Hepatocyte (in vitro differentiated cells): ENCODE measurements around the gene GORASP1. TPM values are rescaled to one million over a fixed set of nuclear protein-coding genes. Genes with fewer than 3 reads are reported as not detected.

Experiments
- DNase-seq: peaks from one replicate; pipeline ENCODE4 v3.0.0-alpha.2; 2016; ENCODE audit warnings: low spot score
- H2AFZ ChIP-seq: fragments of 200-600 bp; sonication (generic); 2 replicates; pipeline ENCODE4 v1.6.0; 2016; ENCODE audit warnings: antibody characterized with exemption, mild to moderate bottlenecking
- H3K27ac ChIP-seq: fragments of 200-600 bp; sonication (generic); 2 replicates; pipeline ENCODE4 v1.5.1; 2016; ENCODE audit warnings: mild to moderate bottlenecking
- H3K27me3 ChIP-seq: fragments of 200-600 bp; sonication (generic); 2 replicates; pipeline ENCODE4 v1.6.1; 2016
- H3K36me3 ChIP-seq: fragments of 200-600 bp; sonication (generic); replicated peaks from 2 replicates; pipeline ENCODE4 v1.5.1; 2016; ENCODE audit warnings: low read depth; ENCODE audit not compliant: insufficient read depth
- H3K4me1 ChIP-seq: fragments of 200-600 bp; sonication (generic); 2 replicates; pipeline ENCODE4 v1.5.1; 2016; ENCODE audit warnings: mild to moderate bottlenecking, moderate library complexity; ENCODE audit not compliant: insufficient read depth
- H3K4me2 ChIP-seq: fragments of 200-600 bp; sonication (generic); 2 replicates; pipeline ENCODE4 v1.6.0; 2016
- H3K4me3 ChIP-seq: fragments of 200-600 bp; sonication (generic); 2 replicates; pipeline ENCODE4 v1.5.1; 2016; ENCODE audit warnings: mild to moderate bottlenecking
- H3K79me2 ChIP-seq: fragments of 200-600 bp; sonication (generic); 2 replicates; pipeline ENCODE4 v1.6.0; 2017; ENCODE audit warnings: mild to moderate bottlenecking
- H3K9me2 ChIP-seq: fragments of 200-600 bp; sonication (generic); replicated peaks from 2 replicates; pipeline ENCODE4 v1.6.0; 2017; ENCODE audit warnings: mild to moderate bottlenecking; ENCODE audit not compliant: insufficient read depth
- H3K9me3 ChIP-seq: fragments of 200-600 bp; sonication (generic); 2 replicates; pipeline ENCODE4 v1.5.1; 2016; ENCODE audit warnings: low read depth, mild to moderate bottlenecking
- H4K20me1 ChIP-seq: fragments of 200-600 bp; sonication (generic); 2 replicates; pipeline ENCODE4 v1.6.0; 2016; ENCODE audit warnings: mild to moderate bottlenecking; ENCODE audit not compliant: insufficient read depth, poor library complexity, severe bottlenecking
- CTCF ChIP-seq: fragments of 200-600 bp; sonication (generic); IDR thresholded peaks from 2 replicates; pipeline ENCODE4 v1.5.1; 2016; ENCODE audit warnings: antibody characterized with exemption, mild to moderate bottlenecking; ENCODE audit not compliant: poor library complexity
- EZH2 ChIP-seq: fragments of 200-600 bp; sonication (generic); IDR thresholded peaks from 2 replicates; pipeline ENCODE4 v1.6.1; 2016; ENCODE audit warnings: antibody characterized with exemption, mild to moderate bottlenecking, borderline replicate concordance
- EZH2phosphoT487 ChIP-seq: fragments of 200-600 bp; sonication (generic); IDR thresholded peaks from one replicate; pipeline ENCODE4 v1.6.1; 2018; ENCODE audit warnings: antibody characterized with exemption, mild to moderate bottlenecking, low read depth, moderate library complexity; ENCODE audit not compliant: unreplicated experiment, severe bottlenecking
- WGBS: methylation state at CpG from one replicate; pipeline ENCODE4 v1.1.6; 2016; ENCODE audit warnings: low lambda C conversion rate; ENCODE audit errors: missing lambda C conversion rate; 5-methylcytosine and 5-hydroxymethylcytosine counted together
- microRNA-seq: library from miRNA; unstranded; fragments of <30 nt; microRNA quantifications from one replicate; pipeline ENCODE4, GENCODE V29; 2017
- polyA plus RNA-seq: library from polyadenylated mRNA; unstranded; fragments of >200 nt; fragmentation: Nextera tagmentation; extraction: Ambion mirVana; gene quantifications from 2 replicates; pipeline ENCODE4 v1.2.1, GENCODE V29; 2016
- total RNA-seq: library from RNA; depleted of rRNA; stranded (reverse); fragments of >200 nt; gene quantifications from 2 replicates; pipeline ENCODE4 v1.2.3, GENCODE V29; 2014

Gene GORASP1
- total and polyA plus RNA-seq, 2 experiments from 2014 or later: 48.6 to 49.0 TPM

- Histone ChIP-seq H3K9me3 (no peaks in the 10 kb centered on the region), H2AFZ (peak overlapping the region; percentile 60), H3K4me3 (peak overlapping the region; percentile 56), H3K79me2 (peaks cover 54% of the 10 kb centered on the region), H3K9me2 (no peaks in the 10 kb centered on the region), H3K27me3 (no peaks in the 10 kb centered on the region), H3K36me3 (no peaks in the 10 kb centered on the region), H3K4me2 (peak overlapping the region; percentile 86), H3K4me1 (peaks cover 6% of the 10 kb centered on the region), H3K27ac (peak overlapping the region; percentile 98), H4K20me1 (peaks cover 17% of the 10 kb centered on the region)
- DNase-seq: no peak
- under 1% methylated on average over 11 of the region's 11 CpGs for WGBS
- no peak for TF ChIP-seq CTCF
- TF ChIP-seq EZH2phosphoT487: no peak
- no peak for TF ChIP-seq EZH2
Observed at GRCh38 chr3:39052583-39052982, 54.8 kb downstream of the GORASP1 start.

GRCh38 chr3:39051649-39052561, 55.5 kb downstream of the GORASP1 start, which contains the start of the genes SCN11A and WDR48:
SCN11A (minus strand) TSS chr3:39051944; CDS start chr3:38950362, 101,582 bp downstream.
WDR48 (plus strand) TSS chr3:39052016; CDS start chr3:39052026, 10 bp downstream.
- Histone ChIP-seq H3K36me3 (no peaks in the 10 kb centered on the region), H3K27ac (peak within 1 kb of the TSS; percentile 98), H3K4me1 (peaks cover 6% of the 10 kb centered on the region), H3K4me3 (peak within 1 kb of the TSS; percentile 56), H3K4me2 (peak within 1 kb of the TSS; percentile 86), H4K20me1 (peaks cover 17% of the 10 kb centered on the region), H3K79me2 (peaks cover 47% of the 10 kb centered on the region), H3K9me3 (no peaks in the 10 kb centered on the region), H2AFZ (peak within 1 kb of the TSS; percentile 63), H3K27me3 (no peaks in the 10 kb centered on the region), H3K9me2 (no peaks in the 10 kb centered on the region)
- 2% methylated on average over 52 of the region's 68 CpGs for WGBS
- TF ChIP-seq EZH2 (no peak), EZH2phosphoT487 (no peak), CTCF (no peak)
- peak; percentile 96 for DNase-seq

GRCh38 chr3:39050029-39050428, 57.4 kb downstream of the GORASP1 start:
- Histone ChIP-seq H3K4me1 (peaks cover 6% of the 10 kb centered on the region), H3K9me2 (no peaks in the 10 kb centered on the region), H3K9me3 (no peaks in the 10 kb centered on the region), H3K4me3 (no peak overlapping the region), H3K36me3 (no peaks in the 10 kb centered on the region), H3K27ac (no peak overlapping the region), H2AFZ (no peak overlapping the region), H3K79me2 (peaks cover 28% of the 10 kb centered on the region), H3K4me2 (no peak overlapping the region), H4K20me1 (peaks cover 7% of the 10 kb centered on the region), H3K27me3 (no peaks in the 10 kb centered on the region)
- DNase-seq: peak; percentile 7
- TF ChIP-seq EZH2phosphoT487 (no peak), EZH2 (no peak), CTCF (no peak)

Small RNAs within 50 kb of the gene (microRNA-seq; reads per million reads assigned to microRNA genes)
- gene MIR6822: not detected

Other genes starting within 250 kb of the GORASP1 start
- gene SCN11A, start 55.7 kb downstream of the GORASP1 start, total RNA-seq: 3.7 and 3.9 TPM in 2 replicates
- gene SCN11A, start 55.7 kb downstream of the GORASP1 start, polyA plus RNA-seq: 0.86 and 1.9 TPM in 2 replicates
- gene WDR48, start 55.6 kb downstream of the GORASP1 start, total RNA-seq: 34.7 and 37.0 TPM in 2 replicates
- gene WDR48, start 55.6 kb downstream of the GORASP1 start, polyA plus RNA-seq: 24.6 and 25.0 TPM in 2 replicates
- gene TTC21A, start 53 bp upstream of the GORASP1 start, total RNA-seq: 1.2 and 3.7 TPM in 2 replicates
- gene TTC21A, start 53 bp upstream of the GORASP1 start, polyA plus RNA-seq: 6.5 and 7.6 TPM in 2 replicates
- gene CSRNP1, start 46.0 kb upstream of the GORASP1 start, total RNA-seq: 71.6 and 78.7 TPM in 2 replicates
- gene CSRNP1, start 46.0 kb upstream of the GORASP1 start, polyA plus RNA-seq: 112 and 115 TPM in 2 replicates
- 0.10 TPM in 1 of 2 replicates, not detected in the other for gene XIRP1, start 85.0 kb upstream of the GORASP1 start, total RNA-seq
- gene XIRP1, start 85.0 kb upstream of the GORASP1 start, polyA plus RNA-seq: 1.4 TPM in 1 of 2 replicates, not detected in the other
- 0.28 and 0.70 TPM in 2 replicates for gene CX3CR1, start 172.4 kb upstream of the GORASP1 start, total RNA-seq
- 1.3 TPM in 1 of 2 replicates, not detected in the other for gene CX3CR1, start 172.4 kb upstream of the GORASP1 start, polyA plus RNA-seq
- gene CCR8, start 222.1 kb upstream of the GORASP1 start, total RNA-seq: not detected in 2 replicates
- not detected in 2 replicates for gene CCR8, start 222.1 kb upstream of the GORASP1 start, polyA plus RNA-seq